ENCODE measurements around the gene PDZD2.
A peak's percentile ranks its signal among the peaks of the same experiment; 100 is the strongest.

DNA sequence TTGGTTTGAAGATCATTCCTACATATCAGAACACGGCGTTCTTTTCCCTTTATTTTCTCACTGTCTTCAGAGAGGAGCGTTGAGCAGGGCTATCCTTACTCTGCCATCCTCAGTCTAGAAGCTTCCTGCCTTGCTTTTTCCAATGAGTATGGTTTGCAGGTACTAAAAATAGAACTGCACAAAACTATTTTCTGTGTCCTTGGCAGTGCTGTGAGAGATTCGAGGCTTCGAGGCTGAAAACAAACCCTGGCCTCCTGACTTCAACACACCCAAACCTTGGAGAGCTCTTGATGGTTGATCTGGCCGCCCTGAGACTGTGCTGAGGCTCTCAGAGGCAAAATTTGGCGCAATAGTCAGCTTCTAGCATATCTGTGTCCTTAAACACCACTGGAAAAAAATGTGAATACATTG, 456.3 kb downstream of the PDZD2 start:
- TF ChIP-seq CTCF (IDR thresholded peaks at IDR 0.05) (no peak), POLR2AphosphoS5 (IDR thresholded peaks at IDR 0.05) (peak in 1 of 4 donors; percentile 18)

All from sigmoid colon (tissue), 4 donors.